Esophagus mucosa (tissue), 1 donor: ENCODE measurements around the gene RAD51B. TPM values are rescaled to one million over a fixed set of nuclear protein-coding genes. Genes with fewer than 3 reads are reported as not detected.

Experiments used
- ATAC-seq: fragments of 200-7000 bp; cut with Tn5 transposase; one replicate; pipeline ENCODE4 v1.9.1; 2020
- total RNA-seq: library from RNA; stranded (reverse); gene quantifications from one replicate; pipeline ENCODE4 v1.2.4, GENCODE V29; 2023
- donor health status: DM: yes; HTN: yes; CAD: no.

Gene RAD51B
- total RNA-seq, 1 donor from 2014 or later = 12.2 TPM

DNA sequence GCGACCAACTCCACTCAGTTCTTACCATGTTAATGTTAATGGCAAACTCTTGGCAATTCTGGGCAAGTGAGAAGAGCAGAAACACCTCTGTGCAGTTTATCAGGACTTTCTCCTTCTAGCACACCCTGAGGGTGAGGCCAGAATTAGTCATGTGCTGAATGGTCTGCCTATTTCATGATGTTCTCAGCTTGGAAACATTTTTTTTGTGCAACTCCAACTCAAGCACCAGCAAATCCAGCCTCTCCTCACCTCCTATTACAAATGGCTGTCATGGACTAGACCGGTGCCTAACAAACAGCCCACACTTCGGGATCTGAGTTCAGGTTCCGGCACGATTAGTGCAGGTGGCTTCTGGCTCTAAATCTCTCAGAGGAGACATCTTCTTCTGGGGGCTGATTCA is 727.3 kb downstream of the RAD51B start:
- peak; percentile 67 for ATAC-seq

DNA sequence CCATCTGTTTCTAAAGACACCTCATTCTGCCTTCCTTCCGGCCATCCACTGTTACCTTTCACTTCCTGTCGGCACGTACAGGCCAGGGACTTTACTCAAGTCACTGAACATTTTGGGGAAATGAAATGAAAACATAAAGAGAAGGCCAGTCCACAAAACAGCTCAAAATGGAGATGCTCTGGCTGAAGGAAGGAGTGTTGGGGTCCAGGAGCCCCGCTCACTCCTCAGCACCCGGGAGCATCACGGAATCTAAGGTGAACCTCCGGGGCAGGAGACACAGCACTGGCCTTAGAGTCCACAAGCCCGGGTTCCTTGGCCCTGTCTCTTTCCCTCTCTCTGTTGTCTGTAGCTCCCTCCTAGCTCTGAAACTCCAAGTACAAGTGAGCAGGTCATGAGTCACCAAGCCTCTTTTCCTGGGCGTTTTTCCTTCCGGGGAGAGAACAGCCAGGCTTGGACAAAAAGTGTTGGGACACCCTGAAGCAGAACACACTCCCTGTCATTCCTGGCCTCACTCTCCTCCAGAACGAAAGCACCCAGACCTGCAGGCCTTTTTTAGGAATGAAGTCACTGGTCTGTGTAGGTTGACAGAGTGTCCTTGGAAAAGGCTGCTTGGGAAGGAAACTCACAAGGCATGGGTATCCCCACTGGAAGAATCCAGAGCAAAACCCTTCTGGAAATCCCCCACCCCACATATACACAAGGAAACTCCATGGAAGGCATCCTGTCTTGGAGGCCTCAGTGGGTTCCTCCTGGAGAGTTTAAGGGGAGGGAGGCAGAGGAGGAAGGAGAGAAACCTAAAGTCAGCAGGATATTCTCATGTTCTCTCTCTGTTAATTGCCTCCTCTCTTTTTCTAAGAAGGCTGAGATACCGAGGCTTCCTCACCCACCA is 728.0 kb downstream of the RAD51B start:
- ATAC-seq = peak; percentile 82

DNA sequence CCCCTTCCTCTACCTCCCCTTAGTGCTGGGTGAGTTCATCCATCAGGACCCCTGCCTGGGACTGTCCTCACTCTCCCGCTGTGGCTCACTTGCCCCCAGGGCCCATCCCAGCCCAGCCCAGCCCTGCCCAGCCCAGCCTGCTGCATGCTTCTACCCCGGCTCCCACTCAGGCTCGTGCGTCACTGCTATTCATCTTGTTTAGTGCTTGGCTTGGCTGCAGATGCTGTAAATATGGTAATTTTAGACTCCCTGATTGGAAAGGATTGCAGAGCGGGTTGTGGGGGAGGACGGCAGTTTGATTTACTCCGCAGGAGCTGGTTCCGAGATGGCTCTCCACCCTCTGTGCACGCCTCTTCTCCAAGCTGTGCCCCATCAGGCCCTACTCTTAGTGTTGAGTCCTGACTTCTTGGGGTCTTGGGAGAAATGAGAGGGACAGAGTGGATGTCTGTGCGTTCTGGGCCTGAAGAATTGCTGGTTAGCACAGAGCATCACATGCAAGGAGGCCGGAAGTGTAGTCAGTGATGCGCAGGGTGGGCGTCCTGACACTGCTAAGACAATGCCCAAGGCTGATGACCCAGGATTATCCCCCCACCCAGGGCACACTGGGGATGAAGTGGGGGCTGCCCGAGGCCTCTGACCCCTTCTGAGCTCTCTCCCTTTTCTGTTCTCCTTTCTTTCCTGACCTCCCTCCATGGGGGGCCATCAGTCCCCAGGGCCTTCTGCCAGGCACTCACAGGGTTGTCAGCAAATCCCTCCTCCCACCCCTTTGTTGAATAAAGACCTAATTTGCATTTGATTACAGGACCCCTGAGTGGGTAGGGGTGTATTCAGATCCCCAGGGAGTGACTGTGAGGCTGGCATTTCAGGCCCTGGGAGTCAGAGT is 728.9 kb downstream of the RAD51B start:
- ATAC-seq = peak; percentile 87

DNA sequence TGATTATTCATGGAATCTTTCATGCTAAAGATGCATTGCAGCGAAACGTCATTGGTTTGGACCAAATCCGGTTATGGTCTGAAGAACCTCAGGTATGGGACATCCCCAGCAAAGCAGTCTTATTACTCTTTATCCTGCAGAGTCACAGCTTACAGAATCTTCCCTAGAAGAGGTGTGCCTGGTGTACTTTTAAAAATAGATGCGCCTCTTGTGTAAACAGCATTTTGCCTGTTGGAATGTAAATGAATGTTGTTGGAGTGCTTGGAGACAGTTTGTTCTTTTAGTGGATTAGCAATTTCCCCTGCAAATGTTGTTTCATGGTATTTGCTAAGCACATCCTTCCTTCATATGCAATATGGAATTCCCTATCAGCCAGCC is 730.7 kb downstream of the RAD51B start:
- no peak for ATAC-seq

DNA sequence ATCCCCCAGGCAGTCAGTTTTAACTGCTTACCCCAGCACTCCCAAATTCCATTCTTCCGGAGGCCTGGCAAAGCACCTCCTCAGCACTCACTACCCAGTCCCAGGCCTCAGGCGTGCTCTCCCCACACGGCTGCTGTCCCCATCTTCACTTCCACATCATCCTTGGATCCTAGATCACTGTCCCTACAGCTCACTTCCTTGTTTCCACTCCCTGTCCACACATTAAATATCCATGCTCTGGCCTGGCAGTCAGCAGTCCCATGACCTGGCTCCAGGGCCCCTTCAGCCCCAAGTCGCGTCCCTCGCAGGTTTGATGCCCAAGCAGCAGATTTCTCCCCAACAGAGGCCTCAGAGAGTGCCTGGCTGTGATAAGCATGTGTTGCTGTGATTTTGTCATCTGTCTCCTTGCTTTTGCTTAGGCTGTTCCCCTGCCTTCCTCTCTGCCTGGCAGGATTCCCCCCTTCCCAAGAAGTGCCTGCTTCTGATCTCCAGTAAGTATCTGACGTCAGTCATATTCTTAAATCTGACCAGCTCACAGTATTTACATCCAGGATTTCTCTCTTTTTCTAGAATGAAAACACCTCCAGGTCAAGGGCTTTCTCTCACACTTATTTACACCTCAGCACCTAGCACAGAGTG is 731.6 kb downstream of the RAD51B start:
- ATAC-seq = no peak

DNA sequence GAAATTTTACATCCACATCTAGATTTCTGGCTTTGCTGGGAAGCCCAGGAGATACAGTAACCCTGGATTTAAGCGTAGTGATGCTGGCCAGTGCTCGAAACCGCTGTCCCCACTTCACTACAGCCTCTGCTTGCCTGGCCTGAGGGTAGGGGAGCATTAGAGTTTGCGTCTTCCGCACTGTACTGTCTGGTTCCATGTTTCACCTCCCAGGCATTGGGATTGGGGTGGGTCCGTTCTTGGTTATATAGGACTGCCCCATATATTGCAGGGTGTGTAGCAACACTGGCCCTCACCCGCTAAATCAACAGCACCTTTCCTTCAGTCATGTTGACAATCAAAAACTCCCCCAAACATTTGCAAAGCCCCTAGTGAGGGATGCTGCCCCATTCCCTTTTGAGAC is 732.5 kb downstream of the RAD51B start:
- ATAC-seq = no peak

DNA sequence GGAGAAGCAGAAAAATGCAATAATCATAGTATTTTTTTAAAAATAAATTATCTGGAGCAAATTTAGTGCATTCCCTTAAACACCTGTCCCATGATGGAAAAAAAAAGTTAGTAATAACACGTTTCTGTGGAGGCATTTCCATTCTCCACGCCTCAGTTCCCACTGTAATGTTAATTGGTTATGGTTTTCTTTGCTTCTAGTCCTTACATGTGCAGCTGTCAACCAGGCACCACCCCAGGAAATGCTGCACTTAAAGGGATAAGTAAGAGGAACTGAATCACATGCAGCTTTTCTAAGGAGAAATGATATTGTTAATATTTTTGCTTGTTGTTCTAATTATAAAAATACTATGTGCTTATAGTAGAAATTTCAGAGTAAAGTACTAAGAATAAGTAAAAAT is 733.0 kb downstream of the RAD51B start:
- ATAC-seq = peak; percentile 36

DNA sequence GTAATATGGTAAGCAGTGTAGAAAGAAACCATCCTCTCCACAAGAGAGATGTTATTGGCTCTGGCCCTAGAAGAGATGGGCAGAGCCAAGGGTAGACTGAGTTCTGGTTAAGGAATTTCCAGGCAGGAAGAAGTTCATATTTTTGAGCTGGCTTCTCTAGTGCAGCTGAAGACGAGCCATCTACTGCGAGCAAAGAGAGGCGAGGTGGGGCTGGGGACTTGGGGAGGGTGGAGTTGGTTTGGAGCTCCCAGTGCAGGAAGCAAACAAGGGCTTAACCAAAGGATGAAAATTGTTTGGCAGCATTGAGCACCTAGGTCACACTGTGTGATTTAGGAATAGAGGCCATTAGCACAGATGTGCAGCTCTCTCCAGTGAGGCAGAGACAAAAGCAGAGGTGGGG is 733.7 kb downstream of the RAD51B start:
- peak; percentile 45 for ATAC-seq

DNA sequence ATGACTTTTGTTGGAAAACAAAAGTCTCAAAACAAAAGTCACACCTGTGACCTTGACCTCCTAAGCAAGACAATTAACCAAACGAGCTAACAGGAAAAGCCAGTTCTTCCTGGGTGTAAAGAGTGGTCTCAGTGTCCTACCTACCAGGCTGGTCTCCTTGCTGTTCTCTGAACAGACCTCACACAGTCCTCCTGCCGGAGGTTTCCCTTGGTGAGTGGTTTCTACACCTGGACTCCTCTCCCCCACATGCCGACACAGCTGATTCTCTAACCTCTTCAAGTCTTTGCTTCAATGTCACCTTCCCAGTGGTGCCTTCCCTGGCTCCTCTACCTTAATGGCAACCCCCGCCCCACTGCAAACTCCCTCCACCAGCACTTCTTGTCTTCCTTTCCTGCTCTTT is 734.7 kb downstream of the RAD51B start:
- no peak for ATAC-seq

DNA sequence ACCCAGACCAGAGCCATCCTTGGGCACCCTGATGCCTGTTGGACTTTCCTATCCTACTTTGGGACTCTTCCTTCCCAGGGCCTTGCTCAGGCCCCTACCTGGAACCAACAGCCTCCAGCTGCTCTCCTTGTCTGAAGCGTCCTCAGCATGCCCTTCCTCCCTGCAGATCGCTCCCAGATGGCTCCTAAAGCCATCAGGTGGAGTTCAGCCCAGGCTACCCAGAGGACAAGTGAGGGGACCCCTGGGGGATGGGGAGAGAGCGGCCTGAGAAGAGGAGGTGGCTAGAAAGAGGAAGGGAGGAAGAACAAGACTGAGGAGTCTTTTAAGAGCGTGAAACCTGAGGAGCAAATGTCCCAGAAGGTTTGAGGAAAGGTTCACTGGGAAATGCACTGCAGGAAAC is 736.7 kb downstream of the RAD51B start:
- ATAC-seq = no peak

DNA sequence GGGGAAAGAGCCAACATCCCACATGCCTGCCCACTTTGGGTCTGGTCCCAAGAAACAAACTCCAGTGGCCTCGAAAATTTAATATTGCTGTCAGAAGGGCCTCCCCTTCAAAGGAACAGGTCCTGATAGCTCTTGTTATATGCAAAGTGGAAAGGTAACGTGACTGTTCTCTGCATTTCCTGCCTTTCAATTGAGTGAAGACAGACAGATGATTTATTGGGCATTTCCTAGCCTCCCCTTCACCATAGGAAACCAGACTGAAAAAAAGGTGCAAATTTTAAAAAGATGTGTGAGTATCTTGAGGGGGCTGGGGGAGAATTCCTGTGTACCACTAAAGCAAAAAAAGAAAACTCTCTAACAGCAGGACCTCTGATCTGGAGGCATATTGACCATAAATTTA is 738.1 kb downstream of the RAD51B start:
- ATAC-seq = no peak

DNA sequence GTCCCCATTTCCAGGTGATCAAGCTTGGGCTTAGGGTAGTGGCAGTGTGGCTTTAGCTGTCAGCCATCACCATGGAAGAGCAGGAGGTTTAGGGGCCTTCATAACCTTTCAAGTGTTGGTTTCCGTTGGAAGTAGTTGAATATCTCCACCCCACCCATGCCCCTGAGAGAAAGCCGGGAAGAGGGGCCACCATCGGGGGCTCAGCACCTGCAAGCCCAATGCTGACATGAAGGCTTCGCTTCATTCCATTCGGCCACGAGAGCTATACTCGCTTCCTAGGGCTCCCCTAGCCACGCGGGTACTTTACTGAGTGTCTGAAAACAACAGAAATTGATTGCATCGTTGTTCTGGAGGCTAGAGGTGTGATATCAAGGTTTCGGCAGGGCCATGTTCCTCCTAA is 738.5 kb downstream of the RAD51B start:
- ATAC-seq = no peak

DNA sequence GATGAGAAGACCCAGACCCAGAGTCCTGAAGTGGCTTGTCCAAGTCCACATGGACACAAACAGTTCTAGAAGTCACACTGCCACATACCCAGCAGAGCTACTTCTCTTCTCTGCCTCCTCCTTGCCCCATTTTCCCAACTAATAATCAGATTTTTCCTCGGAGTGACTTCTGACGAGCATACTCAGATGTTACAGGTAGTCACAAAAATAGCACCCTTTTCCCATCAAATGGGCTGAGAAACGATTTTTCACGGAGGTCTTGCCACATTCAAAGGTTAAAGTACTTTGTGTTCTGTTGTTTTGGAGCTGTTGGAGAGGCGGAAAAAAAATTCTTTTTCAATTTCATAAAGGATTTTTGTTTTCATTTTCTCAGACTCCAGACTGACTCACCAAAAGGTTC is 740.4 kb downstream of the RAD51B start:
- ATAC-seq = no peak

DNA sequence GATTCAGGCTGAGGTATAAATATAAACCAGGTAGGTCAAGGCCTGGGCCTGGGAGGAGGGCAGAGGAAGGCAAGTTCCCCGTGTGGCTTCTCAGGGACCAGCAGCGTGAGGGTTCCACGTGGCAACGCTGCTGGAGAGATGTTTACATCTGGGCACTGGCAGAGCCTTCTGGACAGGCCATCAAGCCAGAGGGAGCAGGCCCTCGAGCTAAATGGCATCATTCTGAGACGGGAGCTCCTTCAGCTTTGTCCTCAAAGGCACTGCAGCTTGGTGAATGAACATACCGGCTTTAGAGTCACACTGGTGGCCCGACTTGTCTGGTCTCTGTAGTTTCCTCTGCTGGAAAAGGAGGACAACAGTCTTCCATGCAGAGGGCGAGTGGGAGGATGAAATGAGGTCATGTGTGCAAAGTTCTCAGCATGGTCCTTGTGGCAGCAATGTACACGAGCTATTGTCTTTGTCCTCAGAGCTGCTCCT is 742.0 kb downstream of the RAD51B start:
- no peak for ATAC-seq

DNA sequence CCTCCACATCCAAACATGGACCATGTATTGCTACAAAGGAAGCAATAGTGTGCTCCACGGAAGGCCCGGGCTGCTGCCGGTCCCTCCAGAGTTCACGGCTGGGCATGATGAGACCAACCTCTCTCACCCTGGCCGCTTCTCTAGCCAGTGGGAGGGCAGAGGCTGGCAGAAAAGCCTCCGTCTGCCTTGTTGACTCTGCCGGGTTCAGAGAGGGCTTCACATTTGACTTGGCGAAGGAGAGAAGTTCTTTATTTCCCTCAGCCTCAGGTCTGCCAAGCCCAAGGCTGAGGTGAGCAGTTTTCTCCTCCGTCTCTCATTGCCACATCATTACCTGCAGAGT is 743.3 kb downstream of the RAD51B start:
- no peak for ATAC-seq

DNA sequence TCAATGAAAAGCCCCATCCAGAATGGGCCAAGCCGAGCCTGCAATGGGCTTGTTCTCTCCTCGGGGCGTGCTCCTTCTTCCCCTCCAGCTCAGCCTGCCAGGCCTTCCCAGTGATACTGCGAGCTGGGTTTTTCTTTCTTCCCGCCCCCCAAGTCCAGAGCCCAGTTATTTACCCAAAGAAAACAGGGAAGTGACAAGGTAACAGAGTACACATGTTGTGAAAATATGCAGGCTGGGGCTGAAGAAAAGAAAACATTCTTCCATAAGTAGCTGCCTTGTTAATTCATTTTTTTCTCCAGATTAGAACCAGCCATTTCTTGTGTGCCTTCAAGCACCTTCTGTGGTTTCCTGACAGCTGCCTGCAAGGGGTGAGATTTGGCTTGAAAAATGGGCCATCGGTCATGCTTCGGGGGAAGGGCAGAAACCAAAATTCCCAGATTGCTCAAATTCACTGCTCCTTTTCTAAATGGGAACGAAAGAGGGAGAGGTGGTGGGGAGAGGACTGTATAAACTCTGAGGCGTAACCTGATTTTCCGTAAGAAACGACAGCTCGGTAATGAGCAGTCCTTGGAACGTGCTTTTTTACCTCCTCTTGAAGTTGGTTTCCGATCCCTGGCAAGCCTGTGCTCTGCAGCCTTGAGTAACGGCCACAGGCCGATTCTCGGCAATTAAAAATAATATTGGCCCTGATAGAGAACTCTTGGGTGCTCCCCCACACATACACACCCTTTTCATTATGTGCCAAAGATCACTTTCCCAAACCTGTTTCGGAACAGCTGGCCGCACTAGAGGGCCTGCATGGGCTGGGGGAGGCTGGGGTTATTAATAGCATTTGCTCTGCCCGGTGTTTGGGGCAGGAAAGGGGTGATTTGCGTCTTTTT is 743.9 kb downstream of the RAD51B start:
- ATAC-seq = peak; percentile 37

DNA sequence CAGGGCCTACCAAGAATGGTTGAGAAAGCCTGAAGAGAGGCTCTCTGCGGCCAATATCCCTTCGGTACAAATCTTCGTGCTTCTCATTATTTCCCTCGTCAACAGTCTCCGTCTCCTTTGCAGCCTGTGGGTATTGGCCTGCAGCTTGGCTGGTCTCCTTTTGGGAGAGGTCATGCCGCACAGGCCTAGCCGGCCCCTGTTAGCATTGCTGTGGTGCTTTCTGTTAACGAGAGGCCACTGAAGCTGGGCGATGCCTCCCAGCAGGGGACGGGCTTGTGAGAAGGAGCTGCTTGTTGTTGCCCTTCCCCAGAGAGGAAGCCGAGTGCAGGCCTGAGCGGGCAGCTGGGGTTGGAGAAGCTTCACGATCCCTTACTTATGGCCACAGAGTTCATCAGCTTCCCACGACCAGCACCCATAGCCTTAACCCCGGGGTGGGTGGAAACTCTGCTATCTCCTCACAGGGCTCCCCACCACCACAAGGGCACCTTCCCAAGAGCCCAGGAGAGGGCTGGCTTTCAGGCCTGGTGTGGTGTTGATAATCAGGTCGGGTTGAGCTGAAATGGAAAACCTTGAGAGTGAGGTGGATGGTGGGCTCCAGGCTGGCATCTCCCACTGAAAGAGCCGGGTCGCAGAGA is 744.7 kb downstream of the RAD51B start:
- ATAC-seq = no peak

DNA sequence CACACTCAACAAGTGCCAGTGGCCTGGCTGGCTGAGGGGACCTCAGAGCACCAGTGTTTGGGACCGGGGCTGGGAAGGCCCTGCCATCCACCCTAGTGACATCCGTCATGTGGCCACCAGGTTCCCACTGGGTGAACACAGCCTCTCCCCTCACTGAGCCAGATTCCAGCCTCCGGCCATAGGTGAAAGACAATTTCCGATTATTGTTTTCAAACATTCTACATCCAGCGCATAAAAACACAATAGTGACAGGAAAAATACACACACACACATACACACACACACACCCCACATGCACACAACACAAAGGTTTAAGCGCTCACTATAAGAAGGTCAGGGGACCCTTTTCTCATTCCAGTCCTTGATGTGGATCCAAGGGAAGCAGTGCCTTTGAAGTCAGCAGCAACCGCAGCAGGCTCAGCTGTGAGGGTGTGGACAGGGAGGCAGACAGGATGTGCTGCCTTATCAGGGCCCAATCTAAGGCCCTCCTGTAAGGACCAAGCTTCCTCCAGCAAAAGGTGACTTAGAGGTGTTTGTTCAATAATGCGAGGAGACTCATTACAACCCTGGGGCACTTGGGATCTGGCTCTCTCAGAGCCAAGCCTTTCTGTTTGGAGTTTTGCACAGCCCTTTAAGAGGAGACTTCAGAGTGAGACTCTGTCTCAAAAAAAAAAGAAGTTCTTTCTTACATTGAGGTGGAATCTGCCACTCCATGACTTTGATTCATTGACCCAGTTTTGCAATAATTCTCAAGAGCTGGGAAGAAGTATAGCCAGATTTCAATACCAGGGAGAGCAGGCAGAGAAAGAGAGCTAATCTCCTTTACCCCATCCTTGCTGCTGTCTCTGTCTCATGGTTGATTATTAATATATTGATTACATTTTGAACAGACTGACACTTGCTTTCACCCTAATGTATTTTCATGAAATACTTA is 745.5 kb downstream of the RAD51B start:
- peak; percentile 45 for ATAC-seq

DNA sequence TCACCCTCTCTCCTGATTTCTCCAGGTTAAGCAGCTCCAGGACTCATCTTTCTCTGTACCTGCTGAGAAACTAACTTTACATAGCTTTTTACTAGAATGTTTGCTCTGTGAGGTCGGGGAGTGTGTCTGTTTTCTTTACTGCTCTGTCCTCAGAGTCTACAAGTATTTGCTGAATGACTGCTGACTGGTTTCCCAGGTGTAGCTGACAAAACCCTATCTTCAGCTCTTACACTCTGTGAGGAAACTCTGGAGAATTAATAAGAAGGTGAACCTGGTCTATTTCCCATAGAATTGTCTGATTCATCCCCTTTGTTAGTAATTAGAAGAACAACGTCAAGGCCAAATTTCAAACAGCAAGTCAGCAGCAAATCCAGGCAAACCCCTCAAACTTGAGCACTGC is 746.5 kb downstream of the RAD51B start:
- ATAC-seq = peak; percentile 52
